Measurements from ENCODE around the gene SNX11. TPM values are rescaled to one million over a fixed set of nuclear protein-coding genes. Genes with fewer than 3 reads are reported as not detected.

The SNX11 gene
- total and polyA plus RNA-seq, 2 of the 8 experiments (the other 6 are each of a cell fraction or from before 2014, with no cell fraction given): 21.1 to 21.4 TPM

DNA sequence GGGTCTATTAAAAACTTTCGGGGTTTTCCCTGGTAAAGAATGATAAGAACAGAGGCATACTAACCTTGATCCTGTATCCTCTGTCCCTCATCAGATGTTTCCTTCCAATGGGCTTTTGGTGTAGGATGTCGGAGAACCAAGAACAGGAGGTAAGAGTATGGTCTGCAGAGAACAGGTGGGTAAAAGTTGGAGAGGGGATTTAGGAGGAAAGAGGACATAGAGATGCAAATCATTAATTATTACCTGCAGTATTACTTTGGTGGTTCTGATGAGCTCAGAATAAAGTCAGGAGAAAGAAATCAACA, 4.3 kb downstream of the SNX11 start:
- DNase-seq (ENCODE audit: low read depth in 1 of 2, low spot score in 2 of 2) (no peak), FAIRE-seq (no peak)
- Histone ChIP-seq H3K56ac (replicated peaks; ENCODE audit: insufficient read length, low read depth, low read length) (no peak overlapping the region), H3K9ac (replicated peaks in 1 of 4; ENCODE audit: extremely low read depth in 1 of 4, low read depth in 3 of 4, low read length in 3 of 4) (no peak overlapping the region), H4K91ac (replicated peaks; ENCODE audit: insufficient read length, low read length) (no peak overlapping the region), H2AK5ac (ENCODE audit: low read depth, low read length) (no peak overlapping the region), H3K4ac (replicated peaks; ENCODE audit: insufficient read length, low read depth, low read length) (no peak overlapping the region), H2BK5ac (ENCODE audit: low read depth, low read length) (no peak overlapping the region), H4K20me1 (replicated peaks in 1 of 2; ENCODE audit: control insufficient read depth in 1 of 2, insufficient read depth in 2 of 2, low read length in 2 of 2) (peaks cover 2 to 5% of the 10 kb centered on the region in 2 experiments), H3K4me1 (replicated peaks in 1 of 4; ENCODE audit: control insufficient read depth in 3 of 4, insufficient read depth in 4 of 4, low read length in 3 of 4) (no peaks in the 10 kb centered on the region; a peak in 1 of 7 replicates), H3K27me3 (replicated peaks in 1 of 4; ENCODE audit: control insufficient read depth in 3 of 4, extremely low read depth in 1 of 4, insufficient read depth in 3 of 4, low read length in 3 of 4) (no peaks in the 10 kb centered on the region), H2BK12ac (ENCODE audit: low read depth, low read length) (no peak overlapping the region), H3K79me2 (ENCODE audit: control insufficient read depth in 1 of 2, insufficient read depth in 2 of 2, low read length in 2 of 2) (peaks cover 4 to 43% of the 10 kb centered on the region in 2 experiments), H2AFZ (ENCODE audit: low read length) (no peak overlapping the region), H3K23ac (ENCODE audit: insufficient read length) (no peak overlapping the region), H3K9me3 (ENCODE audit: insufficient read depth in 2 of 2, low read depth in 1 of 2, low read length in 1 of 2) (no peaks in the 10 kb centered on the region), H4K8ac (ENCODE audit: extremely low read depth, insufficient read depth, low read length) (no peak overlapping the region), H2BK15ac (ENCODE audit: low read length) (no peak overlapping the region), H3K18ac (ENCODE audit: extremely low read depth, low read length) (no peak overlapping the region), H4K5ac (ENCODE audit: insufficient read length, low read depth, low read length) (no peak overlapping the region), H3K23me2 (ENCODE audit: low read depth, low read length) (peaks cover 10% of the 10 kb centered on the region), H3K4me3 (ENCODE audit: extremely low read depth in 1 of 4, insufficient read depth in 2 of 4, low read depth in 3 of 4, low read length in 4 of 4) (no peak overlapping the region), H3K4me2 (ENCODE audit: insufficient read depth in 1 of 2, low read depth in 2 of 2, low read length in 2 of 2) (no peak overlapping the region), H3K27ac (ENCODE audit: low read depth, low read length) (no peak overlapping the region), H3K79me1 (ENCODE audit: low read depth, low read length) (no peaks in the 10 kb centered on the region; the same call in 1 of the 2 replicates), H2BK120ac (replicated peaks; ENCODE audit: low read depth, low read length) (no peak overlapping the region), H2BK20ac (ENCODE audit: low read length) (no peak overlapping the region), H3K14ac (ENCODE audit: insufficient read length) (no peak overlapping the region), H3K36me3 (ENCODE audit: control insufficient read depth in 2 of 4, insufficient read depth in 4 of 4, low read length in 3 of 4) (peaks cover 0 to 12% (median 2%) of the 10 kb centered on the region in 4 experiments; a peak in 4 of 8 replicates)
- WGBS, 2 experiments (ENCODE audit: extremely low coverage in 1 of 2, insufficient coverage in 1 of 2, insufficient read length in 1 of 2, insufficient replicate concordance in 2 of 2, low coverage in 1 of 2, low lambda C conversion rate in 2 of 2, missing lambda C conversion rate in 1 of 2): 97% methylated on average over 2 of the region's 2 CpGs; no CpG with 5 or more reads in 1 of the 2 experiments
- CTCF ChIA-PET (ENCODE audit: partially characterized antibody): interaction anchor here (0.6 to 3.0 kb wide), 7 partner anchors 9 to 149 kb away, joined by 3 to 15 read pairs (median 6); partner anchors contain the start of gene NFE2L1
- POLR2A ChIA-PET (ENCODE audit: partially characterized antibody): interaction anchor here (1.0 to 6.8 kb wide), 5 partner anchors 11 to 59 kb away, joined by 3 to 27 read pairs (median 5); partner anchors contain the start of gene CBX1
- no peak for TF ChIP-seq MAFK (IDR thresholded peaks at IDR 0.05; ENCODE audit: low read depth, low read length)
- no peak for TF ChIP-seq CHD1 (IDR thresholded peaks at IDR 0.05; ENCODE audit: low read depth, low read length)
- no peak for TF ChIP-seq NANOG (IDR thresholded peaks at IDR 0.05; ENCODE audit: insufficient read depth, low read depth, low read length, poor library complexity, severe bottlenecking)
- TF ChIP-seq RAD21 (IDR thresholded peaks at IDR 0.05 in 1 of 2, conservative IDR thresholded peaks at IDR 0.05 in 1 of 2; ENCODE audit: low read depth in 2 of 2, low read length in 2 of 2): no peak
- TF ChIP-seq, protein P1, sequence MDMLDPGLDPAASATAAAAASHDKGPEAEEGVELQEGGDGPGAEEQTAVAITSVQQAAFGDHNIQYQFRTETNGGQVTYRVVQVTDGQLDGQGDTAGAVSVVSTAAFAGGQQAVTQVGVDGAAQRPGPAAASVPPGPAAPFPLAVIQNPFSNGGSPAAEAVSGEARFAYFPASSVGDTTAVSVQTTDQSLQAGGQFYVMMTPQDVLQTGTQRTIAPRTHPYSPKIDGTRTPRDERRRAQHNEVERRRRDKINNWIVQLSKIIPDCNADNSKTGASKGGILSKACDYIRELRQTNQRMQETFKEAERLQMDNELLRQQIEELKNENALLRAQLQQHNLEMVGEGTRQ (IDR thresholded peaks at IDR 0.05; ENCODE audit: low read length): no peak
- TF ChIP-seq SIX5 (IDR thresholded peaks at IDR 0.05; ENCODE audit: low read depth, low read length): no peak
- no peak for TF ChIP-seq TAF7 (optimal IDR thresholded peaks at IDR 0.05; ENCODE audit: borderline replicate concordance, low read depth, low read length)
- TF ChIP-seq SIN3A (conservative IDR thresholded peaks at IDR 0.05 in 1 of 2, IDR thresholded peaks at IDR 0.05 in 1 of 2; ENCODE audit: low read depth in 1 of 2, low read length in 2 of 2): no peak
- no peak for TF ChIP-seq NRF1 (IDR thresholded peaks at IDR 0.05; ENCODE audit: low read depth, low read length)
- TF ChIP-seq CTBP2 (IDR thresholded peaks at IDR 0.05; ENCODE audit: borderline replicate concordance, insufficient read depth, insufficient read length, low read length): no peak
